KG1 (cell line): ENCODE data around the gene TTBK2.

Source experiments
- DNase-seq: peaks from one replicate; lab custom pipeline; 2025; lab: John Stamatoyannopoulos, UW

The TTBK2 gene

DNA sequence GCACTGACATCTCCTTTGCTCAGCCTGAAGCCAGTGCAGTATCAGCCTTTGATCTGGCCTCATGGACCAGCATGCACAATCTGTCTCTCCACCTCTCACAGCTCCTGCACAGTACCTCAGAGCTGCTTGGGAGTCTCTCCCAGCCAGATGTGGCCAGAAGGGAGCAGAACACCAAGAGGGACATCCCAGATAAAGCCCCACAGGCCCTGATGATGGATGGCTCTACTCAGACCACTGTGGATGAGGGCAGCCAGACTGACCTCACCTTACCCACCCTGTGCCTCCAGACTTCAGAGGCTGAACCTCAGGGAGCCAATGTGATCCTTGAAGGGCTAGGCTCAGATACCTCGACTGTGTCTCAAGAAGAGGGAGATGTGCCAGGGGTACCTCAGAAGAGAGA lies 228.0 kb downstream of the TTBK2 start:
- DNase-seq, result no peak

- DNase-seq, result no peak
These were observed 228.8 kb downstream of the TTBK2 start for GRCh38 chr15:42691770-42692169.

DNA sequence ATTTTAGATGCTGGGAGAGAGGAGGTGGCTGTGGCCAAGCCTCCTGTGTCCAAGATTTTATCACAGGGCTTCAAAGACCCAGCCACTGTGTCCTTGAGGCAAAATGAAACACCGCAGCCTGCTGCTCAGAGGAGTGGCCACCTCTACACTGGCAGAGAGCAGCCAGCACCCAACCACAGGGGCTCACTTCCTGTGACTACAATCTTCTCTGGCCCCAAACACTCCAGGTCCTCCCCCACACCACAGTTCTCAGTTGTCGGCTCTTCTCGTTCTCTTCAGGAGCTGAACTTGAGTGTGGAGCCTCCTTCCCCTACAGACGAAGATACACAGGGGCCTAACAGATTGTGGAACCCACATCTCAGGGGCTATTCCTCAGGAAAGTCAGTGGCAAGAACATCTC lies 229.3 kb downstream of the TTBK2 start:
- no peak for DNase-seq
